Sciatic nerve (tissue), 2 donors: ENCODE measurements around the gene ABHD18. TPM values are rescaled to one million over a fixed set of nuclear protein-coding genes. Genes with fewer than 3 reads are reported as not detected.
"Not testable (repeated sequence)": the region's sequence is repeated elsewhere in the genome, so short reads cannot be mapped to it uniquely, and the experiment has no call there.

Experiments used
- ATAC-seq: fragments of 200-7000 bp; cut with Tn5 transposase; one replicate; pipeline ENCODE4 v1.9.1; 2020; ENCODE audit warnings: mild to moderate bottlenecking, moderate library complexity
- DNase-seq: peaks from one replicate; pipeline ENCODE4 v3.0.0-alpha.2; 2020; ENCODE audit warnings: low spot score
- intact Hi-C: fragments of 100-400 bp; cut with DNase I; formaldehyde crosslinking; loops from one replicate; pipeline ENCODE4 v1.14.2; 2022
- total RNA-seq: library from RNA; stranded (reverse); fragmentation: NEBNext Ultra II Directional; extraction: Animal tissue kit (Norgen Biotek cat#: 25700); gene quantifications from one replicate; pipeline ENCODE4 v1.2.1, GENCODE V29; 2021
- donor health status: DM: no; HTN: no; CAD: no.
- donor health status: DM: no; HTN: no; CAD: no.

ABHD18 gene
- total RNA-seq, 1 donor from 2014 or later, result 14.2 TPM

DNA sequence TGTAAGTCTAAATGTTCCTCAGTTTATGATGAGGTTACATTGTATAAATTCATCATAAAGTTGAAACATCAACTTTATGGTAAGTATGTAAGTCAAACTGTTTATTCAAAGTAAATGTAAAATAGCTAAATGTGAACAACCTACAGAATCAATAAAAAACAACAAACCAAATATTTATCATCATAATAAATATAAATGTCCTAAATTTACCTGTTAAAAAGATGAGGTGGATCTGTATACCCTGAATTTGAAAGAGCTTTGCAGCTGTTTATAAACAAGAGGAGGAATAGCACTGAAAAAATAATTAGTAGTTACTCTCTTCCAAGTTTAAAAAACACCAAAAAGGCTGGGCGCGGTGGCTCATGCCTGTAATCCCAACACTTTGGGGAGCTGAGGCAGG is 13.7 kb downstream of the ABHD18 start:
- intact Hi-C loops, result no loop called here
- DNase-seq (no peak), ATAC-seq (no peak)

DNA sequence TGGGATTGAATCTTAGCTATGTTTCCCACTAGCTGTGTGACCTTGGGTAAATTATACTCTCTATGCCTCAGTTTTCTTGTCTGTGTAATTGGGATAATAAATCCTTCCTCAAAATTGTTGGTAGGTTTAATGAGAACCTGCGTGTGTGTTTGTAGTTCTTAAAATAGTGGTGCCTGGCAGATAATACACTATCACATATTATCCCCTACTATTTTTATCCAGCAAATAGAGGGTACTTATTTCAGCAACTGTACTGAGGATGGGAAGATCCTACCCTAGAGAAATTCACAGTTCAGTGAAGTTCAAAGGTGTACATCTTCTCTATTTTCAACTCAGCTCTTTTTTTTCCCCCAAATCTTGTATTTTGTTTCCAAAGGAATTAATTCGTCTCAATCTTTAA is 17.2 kb downstream of the ABHD18 start:
- no peak for ATAC-seq
- intact Hi-C loops, result no loop called here
- DNase-seq, result no peak

DNA sequence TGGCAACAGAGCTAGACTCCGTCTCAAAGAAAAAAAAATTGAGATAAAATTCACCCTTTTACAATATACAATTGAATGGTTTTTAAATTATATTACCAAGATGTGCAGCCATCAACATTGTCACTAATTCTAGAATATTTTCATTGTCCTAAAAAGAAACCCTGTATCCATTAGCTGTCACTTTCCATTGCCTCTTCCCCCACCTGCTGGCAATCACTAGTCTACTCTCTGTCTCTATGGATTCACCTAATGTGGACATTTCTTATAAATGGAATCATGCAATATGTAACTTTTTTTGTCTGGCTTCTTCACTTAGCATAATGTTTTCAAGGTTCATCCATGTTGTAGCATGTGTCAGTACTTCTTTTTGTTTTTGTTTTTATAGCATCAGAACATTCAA is 20.8 kb downstream of the ABHD18 start:
- no peak for ATAC-seq
- no peak for DNase-seq
- intact Hi-C loops, result no loop called here

DNA sequence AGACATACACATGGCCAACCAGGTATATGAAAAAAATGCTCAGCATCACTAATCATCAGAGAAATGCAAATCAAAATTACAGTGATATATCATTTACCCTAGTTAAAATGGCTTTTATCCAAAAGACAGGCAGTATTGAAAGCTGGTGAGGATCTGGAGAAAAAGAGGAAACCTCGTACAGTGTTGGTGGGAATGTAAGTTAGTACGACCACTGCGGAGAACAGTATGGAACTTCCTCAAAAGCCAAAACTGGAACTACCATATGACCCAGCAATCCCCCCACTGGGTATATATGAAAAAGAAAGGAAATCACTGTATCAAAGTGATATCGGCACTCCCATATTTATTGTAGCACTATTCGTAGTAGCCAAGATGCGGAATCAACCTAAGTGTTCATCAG is 23.4 kb downstream of the ABHD18 start:
- ATAC-seq (no peak), DNase-seq (no peak)
- intact Hi-C loops, result no loop called here

DNA sequence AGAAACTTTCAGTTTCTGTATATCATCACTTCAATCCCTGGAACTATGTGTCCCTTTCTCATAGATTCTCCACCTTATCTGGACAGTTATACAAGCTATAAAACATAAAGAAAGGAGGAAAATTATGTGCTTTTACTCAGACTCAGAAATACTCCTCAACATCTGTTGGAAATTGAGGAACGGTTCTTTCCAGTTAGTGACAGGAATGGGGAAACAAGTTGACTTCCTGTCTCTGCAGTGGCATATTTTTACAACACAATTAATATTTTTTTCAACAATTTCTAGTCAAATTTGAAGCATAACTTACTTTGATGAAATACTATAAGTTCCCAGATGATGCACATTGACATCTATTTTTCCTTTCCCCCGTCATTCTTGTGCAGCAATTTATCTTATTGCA is 27.9 kb downstream of the ABHD18 start:
- intact Hi-C loops, result no loop called here
- ATAC-seq (no peak), DNase-seq (no peak)

DNA sequence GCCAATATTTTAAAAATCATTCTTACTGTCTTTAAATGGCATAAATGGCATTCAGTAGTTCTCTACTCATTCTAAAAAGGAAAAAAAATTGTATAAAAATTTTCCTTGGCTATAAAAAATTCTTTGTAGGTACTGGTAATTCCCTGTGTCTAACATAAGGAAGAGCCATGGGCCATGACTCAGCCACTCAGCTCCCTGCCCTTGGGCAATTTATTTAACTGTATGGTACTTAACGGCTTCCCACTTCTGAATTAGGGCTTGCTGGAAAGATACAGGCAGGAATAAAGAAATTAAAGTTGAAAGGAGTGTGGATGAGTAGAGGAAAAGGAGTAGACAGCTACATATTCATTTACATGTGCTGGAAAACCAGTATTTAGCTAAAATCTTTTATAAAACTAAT is 30.6 kb downstream of the ABHD18 start:
- ATAC-seq (no peak), DNase-seq (no peak)
- intact Hi-C loops, result no loop called here

DNA sequence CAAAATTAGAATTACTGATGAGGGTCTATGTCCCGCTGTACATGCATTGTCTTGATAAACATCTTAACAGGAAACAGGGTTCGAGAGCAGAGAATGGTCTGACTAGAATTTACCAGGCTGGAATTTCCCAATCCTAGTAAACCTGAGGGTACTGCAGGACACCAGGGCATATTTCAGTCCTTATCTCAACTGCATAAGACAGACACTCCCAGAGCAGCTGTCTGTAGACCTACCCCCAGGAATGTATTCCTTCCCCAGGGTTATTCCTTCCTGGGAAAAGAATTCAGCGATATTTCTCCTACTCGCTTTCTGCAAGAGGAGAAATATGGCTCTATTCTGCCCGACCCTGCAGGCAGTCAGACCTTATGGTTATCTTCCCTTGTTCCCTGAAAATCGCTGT is 31.3 kb downstream of the ABHD18 start:
- ATAC-seq, intact Hi-C loops, DNase-seq: not testable (repeated sequence)

DNA sequence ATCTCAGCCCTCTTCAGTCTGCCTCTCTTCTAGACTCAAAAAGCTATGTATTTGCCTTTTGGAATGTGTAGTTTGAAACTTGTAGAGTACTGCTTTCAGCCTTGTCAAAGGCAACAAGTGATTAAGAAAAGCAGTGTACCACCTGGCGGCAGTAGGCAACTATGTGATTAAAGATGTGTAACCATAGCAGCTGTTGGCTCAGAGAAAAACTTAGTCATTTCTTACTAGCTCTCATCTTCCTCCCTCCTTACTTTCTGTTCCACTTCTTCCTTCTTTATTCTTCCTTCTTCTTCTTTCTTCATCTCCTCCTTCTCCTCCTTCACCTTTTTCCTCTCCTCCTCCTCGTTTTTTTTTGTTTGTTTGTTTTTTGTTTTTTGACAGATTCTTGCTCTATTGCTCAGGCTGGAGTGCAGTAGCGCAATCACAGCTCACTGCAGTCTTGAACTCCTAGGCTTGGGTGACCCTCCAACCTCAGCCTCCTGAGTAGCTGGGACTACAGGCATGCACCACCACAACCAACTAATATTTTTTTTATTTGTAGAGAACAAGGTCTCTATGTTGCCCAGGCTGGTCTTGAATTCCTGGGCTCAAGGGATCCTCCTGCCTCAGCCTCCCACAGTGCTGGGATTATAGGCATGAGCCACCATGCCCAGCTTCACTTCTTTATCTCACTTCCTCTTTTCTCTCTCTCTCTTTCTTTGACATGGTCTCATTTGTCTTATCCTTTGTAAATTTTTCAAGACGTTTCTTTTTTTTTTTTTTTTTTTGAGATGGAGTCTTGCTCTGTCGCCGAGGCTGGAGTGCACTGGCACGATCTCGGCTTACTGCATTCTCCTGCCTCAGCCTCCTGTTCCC is 32.6 kb downstream of the ABHD18 start:
- ATAC-seq (no peak), DNase-seq (no peak)
- intact Hi-C loops, result no loop called here

DNA sequence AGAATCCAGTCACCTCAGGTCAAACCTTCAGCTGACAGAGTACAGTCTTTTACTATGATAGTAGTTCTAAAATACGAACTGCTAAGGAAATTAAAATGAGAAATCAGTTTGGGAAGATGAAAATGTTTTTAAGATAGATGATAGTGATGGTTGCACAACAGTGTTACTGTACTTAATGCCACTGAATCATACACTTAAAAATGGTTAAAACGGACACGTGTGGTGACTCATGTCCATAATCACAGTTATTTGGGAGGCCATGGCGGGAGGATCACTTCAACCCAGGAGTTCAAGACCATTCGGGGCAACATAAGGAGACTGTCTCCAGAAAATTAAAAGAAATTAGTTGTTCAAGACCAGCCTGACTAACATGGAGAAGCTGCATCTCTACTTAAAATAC is 41.4 kb downstream of the ABHD18 start:
- DNase-seq, result no peak
- ATAC-seq, result no peak

DNA sequence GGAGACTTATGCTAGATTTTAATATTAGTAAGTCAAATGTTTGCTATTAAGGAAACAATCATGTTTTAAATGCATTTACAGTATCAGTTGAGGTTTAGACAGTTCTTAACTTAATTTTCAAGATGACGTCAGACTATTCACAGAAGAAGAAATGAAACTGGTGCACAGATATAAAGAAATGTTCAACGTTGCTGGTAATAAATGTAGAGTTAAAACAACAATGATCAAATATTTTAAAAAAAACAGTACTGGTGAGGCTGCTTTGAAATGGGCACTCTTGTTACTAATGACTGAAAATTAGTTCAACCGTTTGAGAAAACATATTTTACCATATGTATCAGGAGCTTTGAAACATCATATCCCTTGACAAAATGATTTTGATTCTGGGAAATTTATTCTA is 44.2 kb downstream of the ABHD18 start:
- DNase-seq, result no peak
- ATAC-seq, result no peak
- intact Hi-C loops, result no loop called here

More for the DNA sequence above, 41.4 kb downstream of the ABHD18 start:
- intact Hi-C loops, result no loop called here

DNA sequence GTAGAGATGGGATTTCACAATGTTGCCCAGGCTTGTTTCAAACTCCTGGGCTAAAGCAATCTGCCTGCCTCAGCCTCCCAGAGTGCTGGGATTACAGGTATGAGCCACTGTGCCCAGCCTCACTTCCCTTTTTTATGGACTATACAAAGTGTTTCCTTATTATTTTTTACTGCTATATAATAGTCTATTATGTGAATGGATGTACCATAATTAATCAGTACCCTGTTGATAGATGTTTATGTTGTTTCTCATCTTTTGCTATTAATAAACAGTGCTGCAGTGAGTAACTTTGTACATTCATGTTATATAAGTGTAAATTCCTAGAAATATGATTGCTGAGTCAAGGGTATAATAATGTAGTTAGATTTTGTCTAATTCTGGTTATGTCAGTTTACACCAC is 60.1 kb downstream of the ABHD18 start:
- intact Hi-C loops, result no loop called here
- ATAC-seq (no peak), DNase-seq (no peak)

DNA sequence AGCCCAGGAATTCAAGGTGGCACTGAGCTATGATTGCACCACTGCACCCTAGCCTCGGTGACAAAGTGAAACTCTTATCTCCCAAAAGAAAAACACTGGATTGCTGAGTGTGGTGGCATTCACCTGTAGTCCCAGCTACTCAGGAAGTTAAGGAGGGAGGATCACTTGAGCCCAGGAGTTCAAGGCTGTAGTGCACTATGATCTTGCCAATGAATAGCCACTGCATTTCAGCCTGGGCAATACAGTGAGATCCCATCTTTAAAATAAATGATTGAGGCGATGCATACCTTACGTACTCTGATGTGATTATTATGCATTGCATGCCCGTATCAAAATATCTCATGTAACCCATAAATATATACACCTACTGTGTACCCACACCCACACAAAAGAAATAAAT is 64.7 kb downstream of the ABHD18 start:
- DNase-seq (no peak), ATAC-seq (no peak)
- intact Hi-C loops, result no loop called here

DNA sequence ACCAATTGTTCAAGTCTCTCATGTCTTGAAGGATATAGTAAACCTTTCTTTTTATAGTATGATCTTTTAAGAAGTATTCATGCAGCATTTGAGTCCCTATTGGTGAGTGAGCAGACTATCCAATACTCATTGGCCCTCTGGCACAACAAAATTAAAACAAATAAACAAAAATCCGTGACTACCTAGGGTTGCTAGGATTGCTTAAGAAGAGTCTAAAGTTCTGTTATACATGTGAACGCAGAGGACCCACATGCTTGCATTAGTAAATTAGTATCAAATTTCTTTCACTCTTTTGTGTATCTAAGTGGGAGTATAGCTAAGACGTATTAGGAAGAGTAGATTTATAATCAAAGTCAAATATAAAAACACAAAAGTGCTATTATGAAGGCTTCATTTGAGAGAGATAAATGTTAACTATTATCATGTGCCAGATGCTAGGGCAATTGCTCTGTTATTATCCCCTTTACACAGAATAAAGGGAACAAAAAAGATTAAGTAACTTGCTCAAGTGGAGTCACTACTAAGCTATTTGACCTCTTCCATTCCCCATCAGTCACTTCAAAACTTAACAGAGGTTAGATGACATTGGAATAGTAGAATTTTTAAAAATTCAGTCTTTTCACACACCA is 66.7 kb downstream of the ABHD18 start:
- no peak for ATAC-seq
- intact Hi-C loops, result no loop called here
- DNase-seq, result no peak

DNA sequence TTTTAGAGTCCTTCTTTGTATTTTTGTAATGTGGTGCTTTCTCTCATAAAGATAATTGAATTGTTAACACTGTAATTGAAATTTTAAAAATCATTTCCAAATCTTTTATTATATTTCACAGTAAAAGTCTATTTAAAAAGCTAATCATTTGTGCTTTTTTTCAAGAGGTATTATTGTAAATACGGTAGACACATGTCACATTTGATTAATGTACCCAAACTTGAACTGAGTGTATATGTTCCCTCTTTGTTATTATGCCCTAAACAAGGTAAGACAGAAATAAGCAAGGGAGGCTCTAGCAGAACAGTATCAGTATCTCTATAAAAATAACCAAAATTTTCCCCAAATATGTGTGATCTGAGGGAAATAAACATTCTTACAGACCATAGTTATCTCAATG is 74.4 kb downstream of the ABHD18 start:
- intact Hi-C loops, result no loop called here
- DNase-seq (no peak), ATAC-seq (no peak)

DNA sequence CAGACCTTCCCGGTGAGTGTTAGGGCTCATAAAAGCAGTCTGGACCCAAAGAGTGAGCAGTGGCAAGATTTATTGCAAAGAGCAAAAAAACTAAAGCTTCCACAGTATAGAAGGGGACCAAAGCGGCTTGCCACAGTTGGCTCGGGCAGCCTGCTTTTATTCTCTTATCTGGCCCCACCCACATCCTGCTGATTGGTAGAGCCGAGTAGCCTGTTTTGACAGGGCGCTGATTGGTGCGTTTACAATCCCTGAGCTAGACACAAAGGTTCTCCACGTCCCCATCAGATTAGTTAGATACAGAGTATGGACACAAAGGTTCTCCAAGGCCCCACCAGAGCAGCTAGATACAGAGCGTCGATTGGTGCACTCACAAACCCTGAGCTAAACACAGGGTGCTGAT is 81.8 kb downstream of the ABHD18 start:
- intact Hi-C loops, ATAC-seq, DNase-seq: not testable (repeated sequence)

DNA sequence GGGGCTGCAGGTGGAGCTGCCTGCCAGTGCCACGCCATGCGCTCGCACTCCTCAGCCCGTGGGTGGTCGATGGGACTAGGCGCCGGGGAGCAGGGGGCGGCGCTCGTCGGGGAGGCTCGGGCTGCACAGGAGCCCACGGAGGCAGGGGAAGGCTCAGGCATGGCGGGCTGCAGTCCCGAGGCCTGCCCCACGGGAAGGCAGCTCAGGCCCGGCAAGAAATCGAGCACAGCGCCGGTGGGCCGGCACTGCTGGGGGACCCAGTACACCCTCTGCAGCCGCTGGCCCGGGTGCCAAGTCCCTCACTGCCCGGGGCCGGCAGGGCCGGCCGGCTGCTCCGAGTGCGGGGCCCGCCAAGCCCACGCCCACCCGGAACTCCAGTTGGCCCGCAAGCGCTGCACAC is 82.3 kb downstream of the ABHD18 start:
- intact Hi-C loops, ATAC-seq: not testable (repeated sequence)
- DNase-seq, result peak; percentile 30

DNA sequence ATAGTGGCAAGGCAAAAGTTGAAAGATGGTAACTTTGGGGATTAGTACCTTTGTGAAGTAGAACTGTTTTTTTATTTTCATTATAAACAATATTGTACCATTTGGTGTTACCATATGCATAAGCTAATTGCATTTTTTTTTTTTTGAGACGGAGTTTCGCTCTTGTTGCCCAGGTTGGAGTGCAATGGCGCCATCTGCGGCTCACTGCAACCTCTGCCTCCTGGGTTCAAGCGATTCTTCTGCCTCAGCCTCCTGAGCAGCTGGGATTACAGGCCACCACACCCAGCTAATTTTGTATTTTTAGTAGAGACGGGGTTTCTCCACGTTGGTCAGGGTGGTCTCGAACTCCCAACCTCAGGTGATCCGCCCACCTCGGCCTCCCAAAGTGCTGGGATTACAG is 86.0 kb downstream of the ABHD18 start:
- intact Hi-C loops, ATAC-seq, DNase-seq: not testable (repeated sequence)

DNA sequence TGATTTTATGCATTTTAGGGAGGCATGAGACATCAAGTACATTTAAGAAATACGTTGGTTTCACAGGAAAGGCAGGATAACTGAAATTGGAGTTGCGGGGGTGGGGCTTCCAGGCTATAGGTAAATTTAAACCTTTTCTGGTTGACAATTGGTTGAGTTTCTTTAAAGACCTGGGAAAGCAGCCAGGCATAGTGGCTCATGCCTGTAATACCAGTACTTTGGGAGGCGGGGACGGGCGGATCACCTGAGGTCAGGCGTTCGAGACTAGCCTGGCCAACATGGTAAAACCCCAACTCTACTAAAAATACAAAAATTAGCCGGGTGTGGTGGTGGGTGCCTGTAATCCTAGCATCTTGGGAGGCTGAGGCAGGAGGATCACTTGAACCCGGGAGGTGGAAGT is 89.7 kb downstream of the ABHD18 start:
- DNase-seq, ATAC-seq, intact Hi-C loops: not testable (repeated sequence)

DNA sequence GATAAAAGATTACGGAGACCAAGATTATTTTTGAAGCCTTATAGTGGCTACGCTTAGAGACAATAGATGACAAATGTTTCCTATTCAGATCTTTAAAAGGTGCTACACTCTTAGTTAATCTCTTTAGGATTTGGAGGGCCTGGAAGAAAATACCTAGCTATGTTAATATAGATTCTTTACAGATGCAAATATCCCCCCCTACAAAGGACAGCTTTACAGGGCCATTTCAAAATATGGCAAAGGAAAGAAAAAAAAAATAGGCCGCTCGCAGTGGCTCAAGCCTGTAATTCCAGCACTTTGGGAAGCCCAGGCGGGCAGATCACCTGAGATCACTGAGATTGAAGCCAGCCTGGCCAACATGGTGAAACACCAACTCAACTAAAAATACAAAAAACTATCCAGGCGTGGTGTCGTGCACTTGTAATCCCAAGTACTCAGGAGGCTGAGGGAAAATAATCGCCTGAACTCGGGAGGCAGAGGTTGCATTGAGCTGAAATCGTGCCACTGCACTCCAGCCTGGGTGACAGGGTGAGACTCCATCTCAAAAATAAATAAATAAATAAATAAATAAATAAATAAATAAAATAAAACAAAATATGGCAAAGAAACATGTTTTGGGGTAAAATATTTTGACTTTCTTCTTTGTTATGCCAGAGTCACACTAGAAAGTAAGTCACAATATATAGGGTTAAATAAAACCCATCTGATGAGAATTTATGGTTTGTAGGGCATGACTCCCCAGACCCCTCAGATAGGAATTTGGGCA is 90.4 kb downstream of the ABHD18 start:
- DNase-seq, intact Hi-C loops, ATAC-seq: not testable (repeated sequence)

DNA sequence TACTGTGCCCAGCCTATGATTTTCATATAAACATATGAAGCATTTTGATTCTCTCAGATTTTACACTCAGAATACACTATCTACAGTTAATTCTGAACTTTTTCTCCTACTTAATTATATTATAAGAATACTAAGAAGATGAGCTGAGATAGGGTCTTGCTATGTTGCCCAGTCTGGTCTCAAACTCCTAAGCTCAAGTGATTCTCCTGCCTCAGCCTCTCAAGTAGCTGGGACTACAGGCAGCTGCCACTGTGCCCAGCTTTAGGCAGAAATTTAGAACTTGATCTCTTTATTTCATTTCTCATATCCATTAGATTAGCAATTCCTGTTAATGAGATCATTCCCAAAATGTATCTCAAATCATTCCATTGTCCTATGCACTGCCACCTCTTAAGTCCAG is 91.2 kb downstream of the ABHD18 start:
- no peak for ATAC-seq
- intact Hi-C loops, result no loop called here
- no peak for DNase-seq
